ENCODE data around the gene CLEC16A.

CLEC16A gene

DNA sequence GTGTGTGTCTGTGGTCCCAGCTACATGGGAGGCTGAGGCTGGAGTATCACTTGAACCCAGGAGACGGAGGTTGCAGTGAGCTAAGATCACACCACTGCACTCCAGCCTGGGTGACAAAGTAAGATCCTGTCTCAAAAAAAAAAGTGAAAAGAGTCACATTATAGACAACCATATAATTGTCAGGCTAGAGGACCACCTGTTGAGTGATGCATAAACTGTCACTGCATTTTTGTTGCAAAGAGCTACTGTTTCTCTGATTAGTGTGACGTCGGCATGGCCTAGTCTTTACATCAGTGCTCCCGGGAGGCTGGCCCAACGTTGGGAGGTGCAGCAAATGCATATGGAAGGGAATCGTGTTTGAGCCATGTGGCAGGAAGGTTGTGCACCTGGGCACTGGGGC, 50.2 kb downstream of the CLEC16A start:
- DNase-seq (ENCODE audit: insufficient read length, low spot score) (no peak), FAIRE-seq (no peak)
- TF ChIP-seq, protein P1, sequence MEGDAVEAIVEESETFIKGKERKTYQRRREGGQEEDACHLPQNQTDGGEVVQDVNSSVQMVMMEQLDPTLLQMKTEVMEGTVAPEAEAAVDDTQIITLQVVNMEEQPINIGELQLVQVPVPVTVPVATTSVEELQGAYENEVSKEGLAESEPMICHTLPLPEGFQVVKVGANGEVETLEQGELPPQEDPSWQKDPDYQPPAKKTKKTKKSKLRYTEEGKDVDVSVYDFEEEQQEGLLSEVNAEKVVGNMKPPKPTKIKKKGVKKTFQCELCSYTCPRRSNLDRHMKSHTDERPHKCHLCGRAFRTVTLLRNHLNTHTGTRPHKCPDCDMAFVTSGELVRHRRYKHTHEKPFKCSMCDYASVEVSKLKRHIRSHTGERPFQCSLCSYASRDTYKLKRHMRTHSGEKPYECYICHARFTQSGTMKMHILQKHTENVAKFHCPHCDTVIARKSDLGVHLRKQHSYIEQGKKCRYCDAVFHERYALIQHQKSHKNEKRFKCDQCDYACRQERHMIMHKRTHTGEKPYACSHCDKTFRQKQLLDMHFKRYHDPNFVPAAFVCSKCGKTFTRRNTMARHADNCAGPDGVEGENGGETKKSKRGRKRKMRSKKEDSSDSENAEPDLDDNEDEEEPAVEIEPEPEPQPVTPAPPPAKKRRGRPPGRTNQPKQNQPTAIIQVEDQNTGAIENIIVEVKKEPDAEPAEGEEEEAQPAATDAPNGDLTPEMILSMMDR (IDR thresholded peaks at IDR 0.05; ENCODE audit: insufficient read depth, missing control alignments) = no peak

DNA sequence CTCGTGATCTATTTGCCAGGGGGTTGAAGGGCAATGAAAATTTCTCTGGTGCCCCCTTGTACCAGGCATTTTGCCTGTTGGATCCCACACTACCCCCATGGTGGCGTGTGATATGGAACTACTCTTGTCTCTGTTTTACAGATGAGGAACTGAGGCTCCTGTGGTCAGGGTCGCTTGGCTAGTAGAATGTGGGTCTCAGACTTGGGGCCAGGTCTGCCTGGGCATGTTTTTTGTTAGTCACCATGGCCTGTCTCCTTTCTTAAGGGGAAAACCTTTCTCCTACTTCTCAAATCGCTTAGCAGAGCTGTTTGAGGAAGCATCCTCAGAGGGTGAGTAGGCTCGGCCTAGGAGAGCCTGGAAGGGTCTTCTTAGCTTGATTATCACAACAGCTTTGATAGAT, 51.2 kb downstream of the CLEC16A start:
- FAIRE-seq = no peak
- no peak for DNase-seq (ENCODE audit: insufficient read length, low spot score)
- TF ChIP-seq, protein P1 (IDR thresholded peaks at IDR 0.05; ENCODE audit: insufficient read depth, missing control alignments) = no peak

DNA sequence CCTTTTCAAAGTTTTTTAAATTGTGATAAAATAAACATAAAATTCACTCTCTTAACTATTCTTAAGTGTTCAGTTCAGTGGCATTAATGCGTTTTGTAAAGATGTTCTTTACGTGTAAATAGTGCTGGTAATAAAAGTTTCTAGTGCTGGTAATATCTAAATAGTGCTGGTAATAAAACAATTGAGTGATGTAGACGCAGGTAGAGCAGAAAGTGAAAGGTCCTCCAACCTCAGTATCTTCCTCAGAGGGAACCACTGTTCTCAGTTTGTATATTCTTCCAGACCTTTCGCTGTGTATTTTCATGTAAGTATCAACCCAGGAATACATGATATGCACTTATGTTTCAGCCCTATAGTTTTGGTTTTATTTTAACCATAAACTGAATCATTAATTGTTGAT, 53.1 kb downstream of the CLEC16A start:
- TF ChIP-seq, protein P1 (IDR thresholded peaks at IDR 0.05; ENCODE audit: insufficient read depth, missing control alignments) = no peak
- DNase-seq (ENCODE audit: insufficient read length, low spot score) = no peak
- no peak for FAIRE-seq

DNA sequence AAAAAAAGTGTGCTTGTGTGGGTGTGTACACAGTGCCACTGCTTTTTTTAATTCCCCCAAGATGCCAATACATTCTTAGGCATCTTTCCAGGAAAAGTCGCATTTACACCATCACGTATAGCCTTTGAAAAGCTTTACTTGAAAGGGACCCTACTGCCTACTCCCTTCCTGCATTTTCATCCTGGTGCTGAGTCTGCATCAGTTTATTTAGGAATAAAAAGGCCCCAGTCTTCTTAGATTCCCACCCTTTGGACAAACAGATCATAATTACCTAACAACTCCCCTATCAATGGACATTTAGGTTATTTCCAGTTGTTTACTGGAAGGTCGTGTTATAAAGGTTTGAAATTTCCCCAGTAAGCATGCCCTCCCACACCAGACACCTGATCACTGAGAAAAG, 54.9 kb downstream of the CLEC16A start:
- TF ChIP-seq, protein P1 (IDR thresholded peaks at IDR 0.05; ENCODE audit: insufficient read depth, missing control alignments) = no peak
- FAIRE-seq (no peak), DNase-seq (ENCODE audit: insufficient read length, low spot score) (no peak)

DNA sequence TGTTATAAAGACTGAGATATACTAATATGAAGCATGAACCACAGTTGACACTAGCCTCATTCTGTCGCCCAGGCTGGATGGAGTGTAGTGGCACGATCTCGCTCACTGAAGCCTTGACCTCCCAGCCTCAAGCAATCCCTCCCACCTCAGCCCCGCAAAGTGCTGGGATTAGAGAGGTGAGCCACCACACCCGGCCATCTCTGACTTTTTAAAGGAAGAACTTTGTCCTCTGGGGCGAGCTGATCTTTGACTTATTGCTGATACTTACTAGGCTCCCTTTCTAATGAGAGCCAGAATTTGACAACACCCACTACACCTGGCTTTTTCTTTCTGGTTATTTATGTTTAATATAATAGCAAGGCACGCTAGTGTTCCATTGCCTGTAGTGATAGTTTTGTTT, 57.2 kb downstream of the CLEC16A start:
- TF ChIP-seq, protein P1 (IDR thresholded peaks at IDR 0.05; ENCODE audit: insufficient read depth, missing control alignments) = no peak
- FAIRE-seq (no peak), DNase-seq (ENCODE audit: insufficient read length, low spot score) (no peak)

DNA sequence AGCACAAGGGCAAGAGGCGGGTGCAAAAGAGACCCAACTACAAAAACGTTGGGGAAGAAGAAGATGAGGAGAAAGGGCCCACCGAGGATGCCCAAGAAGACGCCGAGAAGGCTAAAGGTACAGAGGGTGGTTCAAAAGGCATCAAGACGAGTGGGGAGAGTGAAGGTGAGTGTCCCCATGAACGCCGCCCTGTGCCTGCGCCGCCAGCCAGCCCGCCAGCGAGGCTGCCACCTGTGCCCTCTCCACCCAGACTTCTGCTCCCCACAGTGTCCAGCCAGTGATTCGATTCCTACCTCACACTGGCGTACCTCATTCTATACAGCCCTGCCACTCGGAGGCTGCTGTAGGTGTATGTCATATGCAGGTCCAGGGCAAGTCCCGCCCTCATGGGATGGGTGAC, 58.8 kb downstream of the CLEC16A start:
- TF ChIP-seq, protein P1 (IDR thresholded peaks at IDR 0.05; ENCODE audit: insufficient read depth, missing control alignments) = no peak
- DNase-seq (ENCODE audit: insufficient read length, low spot score) = no peak
- FAIRE-seq = no peak

DNA sequence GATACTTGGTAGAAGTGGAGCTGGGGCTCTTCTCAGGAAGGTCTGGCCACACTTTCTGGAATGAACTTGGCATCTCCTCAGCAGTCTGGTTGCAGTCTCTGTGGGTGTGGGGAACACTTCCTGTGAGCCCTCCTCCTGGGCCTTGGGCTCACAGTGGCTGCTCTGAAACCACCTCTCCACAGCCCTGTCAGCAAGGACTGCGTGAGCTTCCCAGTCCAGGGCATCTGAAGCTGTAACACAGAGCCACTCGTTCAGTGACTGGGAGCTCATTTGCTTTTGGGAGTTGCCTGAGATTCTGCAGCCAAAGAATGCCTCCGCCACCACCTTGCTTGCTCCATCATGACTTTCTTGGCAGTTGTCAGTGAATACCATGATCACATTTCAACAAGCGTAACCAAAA, 60.0 kb downstream of the CLEC16A start:
- DNase-seq (ENCODE audit: insufficient read length, low spot score) = no peak
- no peak for FAIRE-seq
- TF ChIP-seq, protein P1 (IDR thresholded peaks at IDR 0.05; ENCODE audit: insufficient read depth, missing control alignments) = no peak

All from D721Med (cell line).